ENCODE results near the gene CCDC43.

CCDC43 gene

GRCh38 chr17:44664867-44665266 lies 24.7 kb downstream of the CCDC43 start:
- Histone ChIP-seq H3K4me3 (ENCODE audit: low read depth in 1 of 2, low read length in 2 of 2) (no peak overlapping the region), H3K27me3 (ENCODE audit: low read depth, low read length) (no peaks in the 10 kb centered on the region), H3K36me3 (ENCODE audit: control insufficient read depth in 1 of 2, insufficient read depth in 2 of 2, low read length in 2 of 2) (no peaks in the 10 kb centered on the region), H3K27ac (ENCODE audit: low read length) (no peak overlapping the region), H3K9me3 (ENCODE audit: control insufficient read depth in 1 of 2, low read length in 2 of 2) (no peaks in the 10 kb centered on the region), H3K4me1 (ENCODE audit: control insufficient read depth in 1 of 2, insufficient read depth in 2 of 2, low read length in 2 of 2) (no peaks in the 10 kb centered on the region)

- no peaks in the 10 kb centered on the region for H3K36me3 ChIP-seq (ENCODE audit: control insufficient read depth in 1 of 2, insufficient read depth in 2 of 2, low read length in 2 of 2)
Observed at GRCh38 chr17:44663095-44663494, 26.5 kb downstream of the CCDC43 start.

GRCh38 chr17:44661835-44662234 lies 27.7 kb downstream of the CCDC43 start:
- H3K4me1 ChIP-seq (ENCODE audit: control insufficient read depth in 1 of 2, insufficient read depth in 2 of 2, low read length in 2 of 2): no peaks in the 10 kb centered on the region

More at GRCh38 chr17:44663095-44663494, 26.5 kb downstream of the CCDC43 start:
- H3K27me3 ChIP-seq (ENCODE audit: low read depth, low read length): no peaks in the 10 kb centered on the region
- H3K9me3 ChIP-seq (ENCODE audit: control insufficient read depth in 1 of 2, low read length in 2 of 2): no peaks in the 10 kb centered on the region
- no peak overlapping the region for H3K27ac ChIP-seq (ENCODE audit: low read length)
- H3K4me3 ChIP-seq (ENCODE audit: low read depth in 1 of 2, low read length in 2 of 2): no peak overlapping the region
- H3K4me1 ChIP-seq (ENCODE audit: control insufficient read depth in 1 of 2, insufficient read depth in 2 of 2, low read length in 2 of 2): no peaks in the 10 kb centered on the region

DNA sequence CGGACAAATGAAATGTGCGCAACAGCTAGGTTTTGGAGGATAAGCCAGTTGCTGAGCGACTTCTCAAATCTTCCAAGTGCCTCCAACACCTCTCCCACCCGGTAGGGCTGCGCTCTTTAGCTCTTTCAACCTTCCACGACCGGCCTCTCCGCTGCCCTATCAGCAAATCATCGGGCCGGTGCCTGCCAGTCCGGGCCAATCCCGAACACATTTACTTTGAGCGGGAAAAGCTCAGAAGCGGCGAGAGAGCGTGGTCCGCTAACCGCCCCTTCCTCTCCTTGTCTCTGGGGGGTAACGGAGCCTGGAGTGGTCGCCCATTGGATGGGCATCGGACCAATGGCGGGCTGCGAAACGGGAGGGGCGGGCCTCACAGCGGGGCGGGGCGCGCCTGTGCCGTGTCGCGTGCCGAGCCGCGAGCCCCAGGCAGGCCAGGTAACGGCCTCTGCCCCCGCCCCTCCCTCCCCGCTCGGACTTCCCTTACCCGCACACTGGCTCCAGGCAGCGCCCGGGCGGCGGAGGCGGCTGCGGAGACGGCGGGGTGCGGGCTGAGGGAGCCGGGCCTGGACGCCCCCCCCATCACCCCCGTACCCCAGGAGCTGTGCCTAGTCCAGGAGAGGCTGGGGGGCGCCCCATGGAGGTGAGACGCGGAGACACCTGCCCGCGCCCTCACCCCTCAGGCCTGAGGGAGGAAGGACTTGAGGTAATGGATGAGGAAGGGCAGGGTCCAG lies 33.4 kb downstream of the CCDC43 start, which contains the start of gene MEIOC:
Gene MEIOC (plus strand): TSS at position 486 of the 728 bp plus-strand sequence. CDS start 146 bp downstream, at position 632.
- no peaks in the 10 kb centered on the region for H3K9me3 ChIP-seq (ENCODE audit: control insufficient read depth in 1 of 2, low read length in 2 of 2)
- H3K4me3 ChIP-seq (ENCODE audit: low read depth in 1 of 2, low read length in 2 of 2): peak within 1 kb of the TSS in 1 of 2 donors; percentile 47
- H3K36me3 ChIP-seq (ENCODE audit: control insufficient read depth in 1 of 2, insufficient read depth in 2 of 2, low read length in 2 of 2): no peaks in the 10 kb centered on the region
- no peak within 1 kb of the TSS for H3K27ac ChIP-seq (ENCODE audit: low read length)
- H3K4me1 ChIP-seq (ENCODE audit: control insufficient read depth in 1 of 2, insufficient read depth in 2 of 2, low read length in 2 of 2): peaks cover 0 to 7% of the 10 kb centered on the region in 2 donors
- H3K27me3 ChIP-seq (ENCODE audit: low read depth, low read length): peaks cover 5% of the 10 kb centered on the region

More at GRCh38 chr17:44661835-44662234, 27.7 kb downstream of the CCDC43 start:
- Histone ChIP-seq H3K36me3 (ENCODE audit: control insufficient read depth in 1 of 2, insufficient read depth in 2 of 2, low read length in 2 of 2) (no peaks in the 10 kb centered on the region), H3K27me3 (ENCODE audit: low read depth, low read length) (peaks cover 4% of the 10 kb centered on the region), H3K27ac (ENCODE audit: low read length) (no peak overlapping the region), H3K9me3 (ENCODE audit: control insufficient read depth in 1 of 2, low read length in 2 of 2) (no peaks in the 10 kb centered on the region), H3K4me3 (ENCODE audit: low read depth in 1 of 2, low read length in 2 of 2) (no peak overlapping the region)

DNA sequence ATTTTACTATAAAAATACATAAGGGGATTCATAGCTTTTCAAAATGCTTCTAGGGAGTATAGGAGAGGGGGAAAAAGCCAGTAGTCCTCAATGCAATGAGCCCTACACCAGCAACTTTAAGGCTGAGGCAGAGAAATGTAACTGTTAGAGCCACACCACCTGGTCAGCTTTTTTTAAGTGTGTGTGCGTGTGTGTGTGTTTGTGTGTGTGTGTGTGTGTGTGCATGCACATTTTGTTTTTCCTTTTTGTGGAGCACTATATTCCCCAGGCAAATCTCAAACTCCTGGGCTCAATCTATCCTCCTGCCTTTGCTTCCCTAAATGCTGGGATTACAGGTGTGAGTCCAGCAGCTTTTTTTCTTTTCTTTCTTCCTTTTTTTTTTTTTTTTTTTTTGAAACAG lies 35.6 kb downstream of the CCDC43 start:
- Histone ChIP-seq H3K4me1 (ENCODE audit: control insufficient read depth in 1 of 2, insufficient read depth in 2 of 2, low read length in 2 of 2) (peaks cover 0 to 7% of the 10 kb centered on the region in 2 donors), H3K9me3 (ENCODE audit: control insufficient read depth in 1 of 2, low read length in 2 of 2) (no peaks in the 10 kb centered on the region), H3K27ac (ENCODE audit: low read length) (no peak overlapping the region), H3K27me3 (ENCODE audit: low read depth, low read length) (peaks cover 5% of the 10 kb centered on the region), H3K4me3 (ENCODE audit: low read depth in 1 of 2, low read length in 2 of 2) (no peak overlapping the region), H3K36me3 (ENCODE audit: control insufficient read depth in 1 of 2, insufficient read depth in 2 of 2, low read length in 2 of 2) (no peaks in the 10 kb centered on the region)

GRCh38 chr17:44653384-44653783 lies 36.2 kb downstream of the CCDC43 start:
- Histone ChIP-seq H3K9me3 (ENCODE audit: control insufficient read depth in 1 of 2, low read length in 2 of 2) (no peaks in the 10 kb centered on the region), H3K36me3 (ENCODE audit: control insufficient read depth in 1 of 2, insufficient read depth in 2 of 2, low read length in 2 of 2) (no peaks in the 10 kb centered on the region), H3K4me1 (ENCODE audit: control insufficient read depth in 1 of 2, insufficient read depth in 2 of 2, low read length in 2 of 2) (peaks cover 0 to 7% of the 10 kb centered on the region in 2 donors), H3K4me3 (ENCODE audit: low read depth in 1 of 2, low read length in 2 of 2) (no peak overlapping the region), H3K27me3 (ENCODE audit: low read depth, low read length) (peaks cover 5% of the 10 kb centered on the region), H3K27ac (ENCODE audit: low read length) (no peak overlapping the region)

- H3K4me1 ChIP-seq (ENCODE audit: control insufficient read depth in 1 of 2, insufficient read depth in 2 of 2, low read length in 2 of 2): peaks cover 0 to 7% of the 10 kb centered on the region in 2 donors
- no peak overlapping the region for H3K4me3 ChIP-seq (ENCODE audit: low read depth in 1 of 2, low read length in 2 of 2)
- no peaks in the 10 kb centered on the region for H3K36me3 ChIP-seq (ENCODE audit: control insufficient read depth in 1 of 2, insufficient read depth in 2 of 2, low read length in 2 of 2)
- H3K9me3 ChIP-seq (ENCODE audit: control insufficient read depth in 1 of 2, low read length in 2 of 2): no peaks in the 10 kb centered on the region
- H3K27me3 ChIP-seq (ENCODE audit: low read depth, low read length): peaks cover 5% of the 10 kb centered on the region
- no peak overlapping the region for H3K27ac ChIP-seq (ENCODE audit: low read length)
Observed at GRCh38 chr17:44652727-44653126, 36.8 kb downstream of the CCDC43 start.

DNA sequence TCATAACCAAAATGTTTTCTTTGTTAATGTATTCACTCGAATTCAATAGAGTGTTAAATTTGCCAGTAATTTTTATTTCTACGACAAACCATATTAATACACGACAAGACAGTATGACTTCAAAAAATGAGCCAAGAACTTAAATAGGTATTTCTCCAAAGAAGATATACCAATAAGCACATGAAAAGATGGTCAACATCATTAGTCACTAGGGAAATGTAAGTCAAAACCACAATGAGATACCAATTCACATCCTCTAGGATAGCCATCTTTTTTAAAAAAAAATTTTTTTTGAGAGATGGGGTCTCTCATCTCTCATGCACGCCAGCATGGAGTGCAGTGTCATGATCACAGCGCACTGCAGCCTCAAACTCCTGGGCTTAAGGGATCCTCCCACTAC lies 38.3 kb downstream of the CCDC43 start:
- Histone ChIP-seq H3K4me1 (ENCODE audit: control insufficient read depth in 1 of 2, insufficient read depth in 2 of 2, low read length in 2 of 2) (peaks cover 0 to 4% of the 10 kb centered on the region in 2 donors), H3K27ac (ENCODE audit: low read length) (no peak overlapping the region), H3K4me3 (ENCODE audit: low read depth in 1 of 2, low read length in 2 of 2) (no peak overlapping the region), H3K27me3 (ENCODE audit: low read depth, low read length) (no peaks in the 10 kb centered on the region), H3K36me3 (ENCODE audit: control insufficient read depth in 1 of 2, insufficient read depth in 2 of 2, low read length in 2 of 2) (no peaks in the 10 kb centered on the region), H3K9me3 (ENCODE audit: control insufficient read depth in 1 of 2, low read length in 2 of 2) (no peaks in the 10 kb centered on the region)

- H3K36me3 ChIP-seq (ENCODE audit: control insufficient read depth in 1 of 2, insufficient read depth in 2 of 2, low read length in 2 of 2): no peaks in the 10 kb centered on the region
- H3K4me3 ChIP-seq (ENCODE audit: low read depth in 1 of 2, low read length in 2 of 2): no peak overlapping the region
- H3K27me3 ChIP-seq (ENCODE audit: low read depth, low read length): no peaks in the 10 kb centered on the region
- no peaks in the 10 kb centered on the region for H3K4me1 ChIP-seq (ENCODE audit: control insufficient read depth in 1 of 2, insufficient read depth in 2 of 2, low read length in 2 of 2)
- H3K9me3 ChIP-seq (ENCODE audit: control insufficient read depth in 1 of 2, low read length in 2 of 2): no peaks in the 10 kb centered on the region
- H3K27ac ChIP-seq (ENCODE audit: low read length): no peak overlapping the region
Observed at GRCh38 chr17:44648963-44649362, 40.6 kb downstream of the CCDC43 start.

DNA sequence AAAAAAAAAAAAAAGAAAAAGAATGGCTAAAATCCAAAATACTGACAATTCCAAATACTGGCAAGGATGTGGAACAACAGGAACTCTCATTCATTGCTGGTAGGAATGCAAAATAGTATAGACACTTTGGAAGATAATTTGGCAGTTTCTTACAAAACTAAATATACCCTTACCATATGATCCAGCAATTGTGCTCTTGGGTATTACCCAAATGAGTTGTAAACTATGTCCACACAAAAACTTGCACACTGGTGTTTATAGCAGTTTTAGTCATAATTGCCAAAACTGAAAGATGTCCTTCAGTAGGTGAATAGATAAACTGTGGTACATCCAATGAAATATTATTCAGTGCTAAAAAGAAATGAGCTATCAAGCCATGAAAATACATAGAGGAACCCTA lies 41.8 kb downstream of the CCDC43 start:
- no peaks in the 10 kb centered on the region for H3K4me1 ChIP-seq (ENCODE audit: control insufficient read depth in 1 of 2, insufficient read depth in 2 of 2, low read length in 2 of 2)
- H3K27me3 ChIP-seq (ENCODE audit: low read depth, low read length): no peaks in the 10 kb centered on the region
- no peak overlapping the region for H3K27ac ChIP-seq (ENCODE audit: low read length)
- no peaks in the 10 kb centered on the region for H3K36me3 ChIP-seq (ENCODE audit: control insufficient read depth in 1 of 2, insufficient read depth in 2 of 2, low read length in 2 of 2)
- no peaks in the 10 kb centered on the region for H3K9me3 ChIP-seq (ENCODE audit: control insufficient read depth in 1 of 2, low read length in 2 of 2)
- H3K4me3 ChIP-seq (ENCODE audit: low read depth in 1 of 2, low read length in 2 of 2): no peak overlapping the region

GRCh38 chr17:44646280-44646679 lies 43.3 kb downstream of the CCDC43 start:
- H3K27ac ChIP-seq (ENCODE audit: low read length): no peak overlapping the region
- no peaks in the 10 kb centered on the region for H3K27me3 ChIP-seq (ENCODE audit: low read depth, low read length)
- H3K36me3 ChIP-seq (ENCODE audit: control insufficient read depth in 1 of 2, insufficient read depth in 2 of 2, low read length in 2 of 2): no peaks in the 10 kb centered on the region
- H3K4me3 ChIP-seq (ENCODE audit: low read depth in 1 of 2, low read length in 2 of 2): no peak overlapping the region
- no peaks in the 10 kb centered on the region for H3K4me1 ChIP-seq (ENCODE audit: control insufficient read depth in 1 of 2, insufficient read depth in 2 of 2, low read length in 2 of 2)
- no peaks in the 10 kb centered on the region for H3K9me3 ChIP-seq (ENCODE audit: control insufficient read depth in 1 of 2, low read length in 2 of 2)

GRCh38 chr17:44645341-44645740 lies 44.2 kb downstream of the CCDC43 start:
- H3K4me1 ChIP-seq (ENCODE audit: control insufficient read depth in 1 of 2, insufficient read depth in 2 of 2, low read length in 2 of 2): no peaks in the 10 kb centered on the region
- no peak overlapping the region for H3K27ac ChIP-seq (ENCODE audit: low read length)
- no peaks in the 10 kb centered on the region for H3K36me3 ChIP-seq (ENCODE audit: control insufficient read depth in 1 of 2, insufficient read depth in 2 of 2, low read length in 2 of 2)
- H3K4me3 ChIP-seq (ENCODE audit: low read depth in 1 of 2, low read length in 2 of 2): no peak overlapping the region
- no peaks in the 10 kb centered on the region for H3K27me3 ChIP-seq (ENCODE audit: low read depth, low read length)
- no peaks in the 10 kb centered on the region for H3K9me3 ChIP-seq (ENCODE audit: control insufficient read depth in 1 of 2, low read length in 2 of 2)
